Measurements from ENCODE around the gene CCDC171.

Gene CCDC171

GRCh38 chr9:15707000-15707399, 154.2 kb downstream of the CCDC171 start:
- H3K4me1 ChIP-seq (ENCODE audit: control insufficient read depth, insufficient read depth, low read length), result no peaks in the 10 kb centered on the region
- POLR2A ChIA-PET, result no interaction called here
- no peak overlapping the region for H3K27ac ChIP-seq (ENCODE audit: extremely low read depth, low read depth, low read length)
- H3K36me3 ChIP-seq (ENCODE audit: control insufficient read depth in 2 of 2, insufficient read depth in 1 of 2, low read length in 2 of 2), result no peaks in the 10 kb centered on the region
- TF ChIP-seq ZNF211 (tag by site-specific recombination; IDR thresholded peaks at IDR 0.05; ENCODE audit: low read depth) (no peak), ZNF600 (tag by site-specific recombination; IDR thresholded peaks at IDR 0.05) (no peak), ZNF24 (tag by site-specific recombination; IDR thresholded peaks at IDR 0.05) (no peak), ZNF202 (tag by site-specific recombination; IDR thresholded peaks at IDR 0.05; ENCODE audit: borderline replicate concordance) (no peak), ZNF610 (tag by site-specific recombination; IDR thresholded peaks at IDR 0.05; ENCODE audit: borderline replicate concordance) (no peak), ZNF398 (tag by site-specific recombination; IDR thresholded peaks at IDR 0.05) (no peak), ZNF394 (tag by site-specific recombination; IDR thresholded peaks at IDR 0.05; ENCODE audit: borderline replicate concordance) (no peak), ZEB2 (tag by site-specific recombination; IDR thresholded peaks at IDR 0.05) (no peak), ZNF16 (tag by site-specific recombination; IDR thresholded peaks at IDR 0.05; ENCODE audit: low read depth) (no peak), ZNF335 (tag by site-specific recombination; conservative IDR thresholded peaks at IDR 0.05) (no peak), INSM2 (tag by site-specific recombination; IDR thresholded peaks at IDR 0.05) (no peak), ZNF596 (tag by site-specific recombination; IDR thresholded peaks at IDR 0.05) (no peak), ZNF639 (tag by site-specific recombination; IDR thresholded peaks at IDR 0.05) (no peak), ZNF426 (tag by site-specific recombination; IDR thresholded peaks at IDR 0.05) (no peak), ZNF221 (tag by site-specific recombination; IDR thresholded peaks at IDR 0.05; ENCODE audit: borderline replicate concordance) (no peak), EGR2 (tag by site-specific recombination; IDR thresholded peaks at IDR 0.05; ENCODE audit: low read depth) (no peak), ZNF10 (tag by site-specific recombination; IDR thresholded peaks at IDR 0.05) (no peak), ZNF155 (tag by site-specific recombination; IDR thresholded peaks at IDR 0.05) (no peak)
- H3K9me3 ChIP-seq (ENCODE audit: control insufficient read depth, insufficient read depth, low read depth, low read length), result no peaks in the 10 kb centered on the region
- no peak overlapping the region for H3K4me3 ChIP-seq (ENCODE audit: low read depth, low read length)
- CTCF ChIA-PET, result interaction anchor here (0.6 to 1.1 kb wide), 3 partner anchors 14 to 369 kb away, joined by 3 read pairs; no protein-coding TSS in a partner anchor

DNA sequence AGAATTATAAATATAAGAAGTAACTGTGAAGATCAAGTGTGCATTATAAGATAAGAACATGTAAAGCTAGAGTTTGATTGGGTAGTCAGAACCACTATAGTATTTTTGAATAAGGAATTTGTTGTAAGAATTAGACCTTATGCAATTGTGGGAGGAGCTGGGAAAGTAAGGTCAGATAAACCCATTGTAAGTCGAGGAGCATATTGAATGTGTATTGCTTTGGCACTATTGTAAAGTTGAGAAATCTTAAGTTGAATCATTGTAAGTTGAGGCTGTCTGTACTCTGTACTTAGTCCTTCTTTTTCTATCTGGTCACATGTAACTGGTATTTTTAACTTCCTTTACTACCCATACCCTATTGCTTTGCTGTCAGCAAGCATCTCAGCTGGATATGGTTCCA, 158.7 kb downstream of the CCDC171 start:
- TF ChIP-seq ZNF600 (tag by site-specific recombination; IDR thresholded peaks at IDR 0.05), result no peak
- no peak for TF ChIP-seq ZNF561 (tag by site-specific recombination; IDR thresholded peaks at IDR 0.05; ENCODE audit: borderline replicate concordance)
- TF ChIP-seq, protein P1, sequence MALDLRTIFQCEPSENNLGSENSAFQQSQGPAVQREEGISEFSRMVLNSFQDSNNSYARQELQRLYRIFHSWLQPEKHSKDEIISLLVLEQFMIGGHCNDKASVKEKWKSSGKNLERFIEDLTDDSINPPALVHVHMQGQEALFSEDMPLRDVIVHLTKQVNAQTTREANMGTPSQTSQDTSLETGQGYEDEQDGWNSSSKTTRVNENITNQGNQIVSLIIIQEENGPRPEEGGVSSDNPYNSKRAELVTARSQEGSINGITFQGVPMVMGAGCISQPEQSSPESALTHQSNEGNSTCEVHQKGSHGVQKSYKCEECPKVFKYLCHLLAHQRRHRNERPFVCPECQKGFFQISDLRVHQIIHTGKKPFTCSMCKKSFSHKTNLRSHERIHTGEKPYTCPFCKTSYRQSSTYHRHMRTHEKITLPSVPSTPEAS (tag by site-specific recombination; IDR thresholded peaks at IDR 0.05), result no peak
- no peak for TF ChIP-seq KLF7 (tag by site-specific recombination; IDR thresholded peaks at IDR 0.05; ENCODE audit: borderline replicate concordance)
- no peak for TF ChIP-seq ZNF138 (tag by site-specific recombination; IDR thresholded peaks at IDR 0.05; ENCODE audit: borderline replicate concordance)
- CTCF ChIA-PET, result no interaction called here
- no peak overlapping the region for H3K27ac ChIP-seq (ENCODE audit: extremely low read depth, low read depth, low read length)
- H3K4me3 ChIP-seq (ENCODE audit: low read depth, low read length), result no peak overlapping the region
- no peaks in the 10 kb centered on the region for H3K36me3 ChIP-seq (ENCODE audit: control insufficient read depth in 2 of 2, insufficient read depth in 1 of 2, low read length in 2 of 2)
- H3K4me1 ChIP-seq (ENCODE audit: control insufficient read depth, insufficient read depth, low read length), result no peaks in the 10 kb centered on the region
- POLR2A ChIA-PET, result no interaction called here
- no peaks in the 10 kb centered on the region for H3K9me3 ChIP-seq (ENCODE audit: control insufficient read depth, insufficient read depth, low read depth, low read length)

Measured in HEK293 (cell line).